GM12878 (cell line): ENCODE measurements around the gene AMH. TPM values are rescaled to one million over a fixed set of nuclear protein-coding genes. Genes with fewer than 3 reads are reported as not detected.

Experiments used
- ATAC-seq: fragments of 200-7000 bp; cut with Tn5 transposase; 3 replicates; pipeline ENCODE4 v1.9.1; 2020; ENCODE audit warnings: mild to moderate bottlenecking, moderate library complexity
- BruUV-seq: library from RNA; stranded (reverse); fragments of 400-500 nt; replicated peaks from 2 replicates; lab custom pipeline; 2021; lab: Mats Ljungman, UMichigan
- CTCF ChIA-PET: fragments of 300-600 bp; sonication (Branson Sonifier 250); formaldehyde crosslinking; extraction: SDS; loops from one replicate; lab custom pipeline; 2021; ENCODE audit warnings: inconsistent platforms; lab: Yijun Ruan, JAX
- POLR2A ChIA-PET: fragments of 350-600 bp; formaldehyde crosslinking; extraction: SDS; loops from one replicate; lab custom pipeline; 2021; ENCODE audit warnings: inconsistent platforms; lab: Charles Lee
- RAD21 ChIA-PET: fragments of 300-600 bp; sonication (Branson Sonifier 250); formaldehyde crosslinking; loops from one replicate; lab custom pipeline; 2023; ENCODE audit warnings: antibody characterized with exemption; ENCODE audit not compliant: unreplicated experiment; lab: Charles Lee
- SMC1A ChIA-PET: fragments of 300-600 bp; sonication (Branson Sonifier 250); formaldehyde crosslinking; loops from one replicate; lab custom pipeline; 2023; ENCODE audit not compliant: unreplicated experiment, uncharacterized antibody; lab: Charles Lee
- DNase-seq: peaks from one replicate; pipeline ENCODE4 v3.0.0-alpha.2; 2011; ENCODE audit warnings: low read depth, low spot score
- FAIRE-seq: peaks from 3 replicates; lab custom pipeline; 2011; peaks lifted over from hg19 to GRCh38; lab: Jason Lieb, UNC
- H2AFZ ChIP-seq: 2 replicates; pipeline ENCODE4 v1.6.0; 2011; ENCODE audit warnings: low read depth, low read length, control low read depth; ENCODE audit not compliant: control insufficient read depth
- H3K27ac ChIP-seq: 2 replicates; pipeline ENCODE4 v1.5.1; 2011; ENCODE audit warnings: control low read depth; ENCODE audit not compliant: control insufficient read depth, insufficient read depth
- H3K27me3 ChIP-seq, 2 experiments: replicated peaks in 1 of 2; 2 replicates each; pipeline versions ENCODE4 v1.6.0 to v1.6.1; 2011; ENCODE audit warnings: low read length in 1 of 2; ENCODE audit not compliant: control insufficient read depth in 2 of 2, insufficient read depth in 2 of 2
- H3K36me3 ChIP-seq, 2 experiments: 2 replicates each; pipeline ENCODE4 v1.5.1; 2011; ENCODE audit warnings: low read length in 1 of 2; ENCODE audit not compliant: control insufficient read depth in 2 of 2, insufficient read depth in 2 of 2
- H3K4me1 ChIP-seq: 2 replicates; pipeline ENCODE4 v1.6.1; 2011; ENCODE audit warnings: mild to moderate bottlenecking, low read length, moderate library complexity, mixed read lengths; ENCODE audit not compliant: control insufficient read depth, insufficient read depth
- H3K4me2 ChIP-seq: 2 replicates; pipeline ENCODE4 v1.6.0; 2011; ENCODE audit warnings: control low read depth; ENCODE audit not compliant: control insufficient read depth, insufficient read depth
- H3K4me3 ChIP-seq: fragments of 200-600 bp; sonication (generic); 2 replicates; pipeline ENCODE4 v1.5.1; 2016
- H3K79me2 ChIP-seq: 2 replicates; pipeline ENCODE4 v1.6.0; 2011; ENCODE audit warnings: low read length; ENCODE audit not compliant: control insufficient read depth, insufficient read depth
- H3K9ac ChIP-seq: 2 replicates; pipeline ENCODE4 v1.8.0; 2011; ENCODE audit warnings: low read length, control low read depth, mixed read lengths; ENCODE audit not compliant: control insufficient read depth, insufficient read depth
- H3K9me3 ChIP-seq: replicated peaks from 3 replicates; pipeline ENCODE4 v1.5.1; 2011; ENCODE audit warnings: mild to moderate bottlenecking, low read length; ENCODE audit not compliant: control insufficient read depth, insufficient read depth
- H4K20me1 ChIP-seq: 2 replicates; pipeline ENCODE4 v1.6.0; 2011; ENCODE audit not compliant: control insufficient read depth, insufficient read depth
- BACH1 ChIP-seq: fragments of 450-650 bp; IDR thresholded peaks from 2 replicates; pipeline ENCODE4 v1.6.1; 2017; ENCODE audit warnings: mild to moderate bottlenecking, borderline replicate concordance
- GATAD2B ChIP-seq: fragments of 450-650 bp; conservative IDR thresholded peaks from 2 replicates; pipeline ENCODE4 v1.6.1; 2017; ENCODE audit warnings: low read depth, mild to moderate bottlenecking, moderate library complexity
- KAT2A ChIP-seq: conservative IDR thresholded peaks from 2 replicates; pipeline ENCODE4 v1.6.1; 2011; ENCODE audit warnings: low read depth, low read length; ENCODE audit not compliant: control insufficient read depth
- KDM1A ChIP-seq: fragments of 200-600 bp; sonication (generic); IDR thresholded peaks from 2 replicates; pipeline ENCODE4 v1.6.1; 2016; ENCODE audit warnings: borderline replicate concordance
- LARP7 ChIP-seq: fragments of 450-650 bp; IDR thresholded peaks from 2 replicates; pipeline ENCODE4 v1.6.1; 2017; ENCODE audit warnings: mild to moderate bottlenecking
- NFIC ChIP-seq: IDR thresholded peaks from 2 replicates; pipeline ENCODE4 v1.6.1; 2012; ENCODE audit warnings: low read depth, mild to moderate bottlenecking, inconsistent platforms, low read length, moderate library complexity
- NRF1 ChIP-seq: conservative IDR thresholded peaks from 2 replicates; pipeline ENCODE4 v1.6.1; 2011; ENCODE audit warnings: mild to moderate bottlenecking, low read depth, low read length, improper control_type of control experiment
- RAD51 ChIP-seq: fragments of 450-650 bp; IDR thresholded peaks from 2 replicates; pipeline ENCODE4 v1.6.1; 2016; ENCODE audit warnings: moderate library complexity, mild to moderate bottlenecking, inconsistent platforms
- SUZ12 ChIP-seq: fragments of 200-600 bp; sonication (generic); IDR thresholded peaks from one replicate; pipeline ENCODE4 v1.6.1; 2018; ENCODE audit warnings: antibody characterized with exemption, mild to moderate bottlenecking; ENCODE audit not compliant: unreplicated experiment
- TAF1 ChIP-seq: IDR thresholded peaks from 2 replicates; pipeline ENCODE4 v1.6.1; 2011; ENCODE audit warnings: mild to moderate bottlenecking, low read depth, low read length, borderline replicate concordance
- TBL1XR1 ChIP-seq: IDR thresholded peaks from 2 replicates; pipeline ENCODE4 v1.6.1; 2012; ENCODE audit warnings: low read depth, low read length, improper control_type of control experiment
- YBX1 ChIP-seq: fragments of 450-650 bp; IDR thresholded peaks from 2 replicates; pipeline ENCODE4 v1.6.1; 2016; ENCODE audit warnings: antibody characterized with exemption
- WGBS: methylation state at CpG from one replicate; pipeline ENCODE4 v1.1.6; 2016; ENCODE audit warnings: low lambda C conversion rate; ENCODE audit not compliant: insufficient replicate concordance, insufficient coverage; ENCODE audit errors: missing lambda C conversion rate; 5-methylcytosine and 5-hydroxymethylcytosine counted together
- in situ Hi-C: fragments of 300-500 bp; cut with MboI; formaldehyde crosslinking; loops from 9 replicates; pipeline ENCODE4 v1.14.3; 2018; ENCODE audit warnings: mixed read lengths
- intact Hi-C: fragments of 100-400 bp; cut with micrococcal nuclease; formaldehyde crosslinking; loops from one replicate; pipeline ENCODE4 v1.14.2; 2022; ENCODE audit not compliant: unreplicated experiment
- polyA plus RNA-seq, 11 experiments: library from polyadenylated mRNA; depleted of rRNA in 4 of 11; unstranded in 6 of 11; stranded (reverse) in 5 of 11; fragments of >200 nt; fragmentation: Nextera tagmentation in 4 of 11; fragmentation: Illumina TruSeq in 1 of 11; extraction: Ambion mirVana in 4 of 11; extraction: Trizol in 1 of 11; gene quantifications; 1 replicate in 1 of 11; 2 replicates in 10 of 11; pipeline versions ENCODE4 v1.2.1 to v1.2.3, GENCODE V29; 2011 to 2016; ENCODE audit warnings: inconsistent platforms in 2 of 11, missing spikeins in 2 of 11, low read depth in 1 of 11
- total RNA-seq, 4 experiments: library from RNA; depleted of rRNA in 3 of 4; stranded (reverse); fragments of >200 nt in 3 of 4; fragmentation: Illumina TruSeq in 1 of 4; extraction: Trizol in 1 of 4; gene quantifications; 2 replicates each; pipeline versions ENCODE4 v1.2.1 to v1.2.3, GENCODE V29; 2013 to 2021
- TF ChIP-seq, protein P1 (sequence below): fragments of 450-650 bp; formaldehyde crosslinking; IDR thresholded peaks from 2 replicates; pipeline ENCODE4 v1.4.0; 2022; ENCODE audit warnings: mild to moderate bottlenecking, moderate library complexity
- TF ChIP-seq, protein P2 (sequence below): IDR thresholded peaks from 2 replicates; pipeline ENCODE4 v1.6.1; 2011; ENCODE audit warnings: mild to moderate bottlenecking, low read depth, low read length, moderate library complexity; ENCODE audit not compliant: insufficient replicate concordance
- TF ChIP-seq, protein P3 (sequence below): fragments of 450-650 bp; IDR thresholded peaks from 2 replicates; pipeline ENCODE4 v1.6.1; 2017; ENCODE audit warnings: low read depth, mild to moderate bottlenecking, moderate library complexity
- TF ChIP-seq, protein P4 (sequence below): fragments of 450-650 bp; IDR thresholded peaks from 2 replicates; pipeline ENCODE4 v1.6.1; 2016; ENCODE audit warnings: mild to moderate bottlenecking

The AMH gene
- total and polyA plus RNA-seq, 10 of the 15 experiments (the other 5 are each of a cell fraction or from before 2014, with no cell fraction given): 0.17 to 3.5 (median 0.81) TPM; not detected in 4

DNA sequence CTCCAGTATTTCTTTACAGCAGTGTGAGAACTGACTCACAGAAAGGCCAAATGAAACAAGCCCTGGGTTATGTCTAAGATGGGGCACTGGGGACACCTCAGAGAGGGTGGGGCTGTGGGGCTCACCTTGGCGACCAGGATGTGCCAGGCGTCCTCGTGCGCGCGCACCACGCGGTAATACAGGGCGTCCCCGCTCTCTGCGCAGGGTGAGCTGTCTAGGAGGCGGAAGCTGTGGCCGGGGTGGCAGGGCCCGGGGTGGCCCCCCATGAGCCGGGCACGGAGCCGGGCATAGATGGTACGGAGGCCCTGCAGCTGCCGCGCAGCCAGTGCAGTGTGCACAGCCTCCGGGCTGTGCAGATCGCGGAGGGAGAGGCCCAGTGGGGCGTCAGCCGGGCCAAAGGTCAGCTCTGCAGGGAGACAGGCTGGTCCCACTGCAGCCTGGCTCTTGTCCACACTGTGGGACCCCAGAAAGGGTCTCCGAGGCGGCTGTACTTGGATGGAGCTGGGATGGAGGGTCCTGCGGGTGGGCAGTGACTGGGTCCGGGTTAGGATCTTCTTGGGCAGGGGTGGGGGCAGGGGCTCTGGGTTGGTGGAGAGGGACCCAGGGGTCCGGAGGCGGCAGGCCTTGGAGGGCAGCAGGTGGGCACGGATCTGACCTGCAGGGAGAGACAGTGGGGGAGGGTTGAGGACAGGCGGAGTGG, 29.5 kb downstream of the AMH start:
- POLR2A ChIA-PET: no interaction called here
- intact Hi-C loops: loop anchor here (5.0 to 10.0 kb wide), 2 partner anchors 114 to 506 kb away; partner anchors contain the start of genes SGTA and THOP1
- ATAC-seq: no peak
- TF ChIP-seq, protein P1, sequence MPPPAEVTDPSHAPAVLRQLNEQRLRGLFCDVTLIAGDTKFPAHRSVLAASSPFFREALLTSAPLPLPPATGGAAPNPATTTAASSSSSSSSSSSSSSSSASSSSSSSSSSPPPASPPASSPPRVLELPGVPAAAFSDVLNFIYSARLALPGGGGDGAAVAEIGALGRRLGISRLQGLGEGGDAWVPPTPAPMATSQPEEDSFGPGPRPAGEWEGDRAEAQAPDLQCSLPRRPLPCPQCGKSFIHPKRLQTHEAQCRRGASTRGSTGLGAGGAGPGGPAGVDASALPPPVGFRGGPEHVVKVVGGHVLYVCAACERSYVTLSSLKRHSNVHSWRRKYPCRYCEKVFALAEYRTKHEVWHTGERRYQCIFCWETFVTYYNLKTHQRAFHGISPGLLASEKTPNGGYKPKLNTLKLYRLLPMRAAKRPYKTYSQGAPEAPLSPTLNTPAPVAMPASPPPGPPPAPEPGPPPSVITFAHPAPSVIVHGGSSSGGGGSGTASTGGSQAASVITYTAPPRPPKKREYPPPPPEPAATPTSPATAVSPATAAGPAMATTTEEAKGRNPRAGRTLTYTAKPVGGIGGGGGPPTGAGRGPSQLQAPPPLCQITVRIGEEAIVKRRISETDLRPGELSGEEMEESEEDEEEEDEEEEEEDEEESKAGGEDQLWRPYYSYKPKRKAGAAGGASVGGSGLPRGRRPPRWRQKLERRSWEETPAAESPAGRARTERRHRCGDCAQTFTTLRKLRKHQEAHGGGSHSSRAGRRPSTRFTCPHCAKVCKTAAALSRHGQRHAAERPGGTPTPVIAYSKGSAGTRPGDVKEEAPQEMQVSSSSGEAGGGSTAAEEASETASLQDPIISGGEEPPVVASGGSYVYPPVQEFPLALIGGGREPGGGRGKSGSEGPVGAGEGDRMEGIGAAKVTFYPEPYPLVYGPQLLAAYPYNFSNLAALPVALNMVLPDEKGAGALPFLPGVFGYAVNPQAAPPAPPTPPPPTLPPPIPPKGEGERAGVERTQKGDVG (CRISPR knock-in tag): no peak
- no peak for TF ChIP-seq TBL1XR1
- TF ChIP-seq NFIC: no peak
- TF ChIP-seq, protein P2, sequence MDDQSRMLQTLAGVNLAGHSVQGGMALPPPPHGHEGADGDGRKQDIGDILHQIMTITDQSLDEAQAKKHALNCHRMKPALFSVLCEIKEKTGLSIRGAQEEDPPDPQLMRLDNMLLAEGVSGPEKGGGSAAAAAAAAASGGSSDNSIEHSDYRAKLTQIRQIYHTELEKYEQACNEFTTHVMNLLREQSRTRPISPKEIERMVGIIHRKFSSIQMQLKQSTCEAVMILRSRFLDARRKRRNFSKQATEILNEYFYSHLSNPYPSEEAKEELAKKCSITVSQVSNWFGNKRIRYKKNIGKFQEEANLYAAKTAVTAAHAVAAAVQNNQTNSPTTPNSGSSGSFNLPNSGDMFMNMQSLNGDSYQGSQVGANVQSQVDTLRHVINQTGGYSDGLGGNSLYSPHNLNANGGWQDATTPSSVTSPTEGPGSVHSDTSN: no peak
- TF ChIP-seq KDM1A: no peak
- TF ChIP-seq, protein P3, sequence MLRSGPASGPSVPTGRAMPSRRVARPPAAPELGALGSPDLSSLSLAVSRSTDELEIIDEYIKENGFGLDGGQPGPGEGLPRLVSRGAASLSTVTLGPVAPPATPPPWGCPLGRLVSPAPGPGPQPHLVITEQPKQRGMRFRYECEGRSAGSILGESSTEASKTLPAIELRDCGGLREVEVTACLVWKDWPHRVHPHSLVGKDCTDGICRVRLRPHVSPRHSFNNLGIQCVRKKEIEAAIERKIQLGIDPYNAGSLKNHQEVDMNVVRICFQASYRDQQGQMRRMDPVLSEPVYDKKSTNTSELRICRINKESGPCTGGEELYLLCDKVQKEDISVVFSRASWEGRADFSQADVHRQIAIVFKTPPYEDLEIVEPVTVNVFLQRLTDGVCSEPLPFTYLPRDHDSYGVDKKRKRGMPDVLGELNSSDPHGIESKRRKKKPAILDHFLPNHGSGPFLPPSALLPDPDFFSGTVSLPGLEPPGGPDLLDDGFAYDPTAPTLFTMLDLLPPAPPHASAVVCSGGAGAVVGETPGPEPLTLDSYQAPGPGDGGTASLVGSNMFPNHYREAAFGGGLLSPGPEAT: no peak
- no peak for TF ChIP-seq TAF1
- TF ChIP-seq, protein P4, sequence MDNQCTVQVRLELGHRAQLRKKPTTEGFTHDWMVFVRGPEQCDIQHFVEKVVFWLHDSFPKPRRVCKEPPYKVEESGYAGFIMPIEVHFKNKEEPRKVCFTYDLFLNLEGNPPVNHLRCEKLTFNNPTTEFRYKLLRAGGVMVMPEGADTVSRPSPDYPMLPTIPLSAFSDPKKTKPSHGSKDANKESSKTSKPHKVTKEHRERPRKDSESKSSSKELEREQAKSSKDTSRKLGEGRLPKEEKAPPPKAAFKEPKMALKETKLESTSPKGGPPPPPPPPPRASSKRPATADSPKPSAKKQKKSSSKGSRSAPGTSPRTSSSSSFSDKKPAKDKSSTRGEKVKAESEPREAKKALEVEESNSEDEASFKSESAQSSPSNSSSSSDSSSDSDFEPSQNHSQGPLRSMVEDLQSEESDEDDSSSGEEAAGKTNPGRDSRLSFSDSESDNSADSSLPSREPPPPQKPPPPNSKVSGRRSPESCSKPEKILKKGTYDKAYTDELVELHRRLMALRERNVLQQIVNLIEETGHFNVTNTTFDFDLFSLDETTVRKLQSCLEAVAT: no peak
- TF ChIP-seq GATAD2B: 0 out of 2 replicates have a peak, but pooled peaks have one; percentile 39
- TF ChIP-seq RAD51: no peak
- TF ChIP-seq YBX1: no peak
- TF ChIP-seq KAT2A: no peak
- no peak for TF ChIP-seq SUZ12
- no peak for TF ChIP-seq LARP7
- TF ChIP-seq NRF1: no peak
- TF ChIP-seq BACH1: no peak; the same call in 1 of the 2 replicates

More for the DNA sequence above, 29.5 kb downstream of the AMH start:
- BruUV-seq: no TSS peak
- H3K27ac ChIP-seq: no peak overlapping the region
- peaks cover 11% of the 10 kb centered on the region for H3K79me2 ChIP-seq
- no peak overlapping the region for H3K9ac ChIP-seq
- H3K4me2 ChIP-seq: no peak overlapping the region
- H3K4me3 ChIP-seq: no peak overlapping the region
- SMC1A ChIA-PET: interaction anchor here (1.4 kb wide), 1 partner anchor 115 kb away, joined by 3 read pairs; no protein-coding TSS in a partner anchor
- H3K9me3 ChIP-seq: no peaks in the 10 kb centered on the region
- H3K27me3 ChIP-seq: peaks cover 0 to 3% of the 10 kb centered on the region in 2 experiments; a peak in 2 of 4 replicates
- no peak for FAIRE-seq
- RAD21 ChIA-PET: no interaction called here
- no peak overlapping the region for H2AFZ ChIP-seq
- H4K20me1 ChIP-seq: peaks cover 5% of the 10 kb centered on the region
- CTCF ChIA-PET: interaction anchor here (0.7 kb wide), 1 partner anchor 51 kb away, joined by 3 read pairs; no protein-coding TSS in a partner anchor
- peaks cover 4 to 7% of the 10 kb centered on the region in 2 experiments for H3K36me3 ChIP-seq
- in situ Hi-C loops: loop anchor here (10.0 kb wide), 1 partner anchor 336 kb away; no protein-coding TSS in a partner anchor
- peaks cover 19% of the 10 kb centered on the region for H3K4me1 ChIP-seq
- WGBS: 91% methylated on average over 33 of the region's 33 CpGs
- DNase-seq: no peak
